HG03135 (cell line): ENCODE data around the gene TBC1D1.
"Not testable (repeated sequence)": the region's sequence is repeated elsewhere in the genome, so short reads cannot be mapped to it uniquely, and the experiment has no call there.

Source experiments
- ATAC-seq: cut with Tn5 transposase; IDR thresholded peaks from one replicate; pipeline ENCODE4 v1.9.1; 2021; ENCODE audit warnings: mild to moderate bottlenecking, moderate library complexity; ENCODE audit not compliant: unreplicated experiment

The TBC1D1 gene

GRCh38 chr4:37923089-37923488 lies 32.2 kb downstream of the TBC1D1 start:
- ATAC-seq, result not testable (repeated sequence)

- no peak for ATAC-seq
Observed at GRCh38 chr4:37924946-37925345, 34.1 kb downstream of the TBC1D1 start.

GRCh38 chr4:37927434-37927833 lies 36.5 kb downstream of the TBC1D1 start:
- ATAC-seq, result no peak

GRCh38 chr4:37928426-37929416 lies 37.8 kb downstream of the TBC1D1 start:
- ATAC-seq, result no peak

- no peak for ATAC-seq
Observed at GRCh38 chr4:37934096-37934495, 43.2 kb downstream of the TBC1D1 start.

- no peak for ATAC-seq
Observed at GRCh38 chr4:37934609-37935008, 43.7 kb downstream of the TBC1D1 start.

GRCh38 chr4:37935026-37935425 lies 44.1 kb downstream of the TBC1D1 start:
- ATAC-seq, result no peak

GRCh38 chr4:37936889-37937498 lies 46.1 kb downstream of the TBC1D1 start:
- ATAC-seq, result no peak

- no peak for ATAC-seq
Observed at GRCh38 chr4:37938208-37938607, 47.3 kb downstream of the TBC1D1 start.

- no peak for ATAC-seq
Observed at GRCh38 chr4:37946503-37947179, 55.8 kb downstream of the TBC1D1 start.

GRCh38 chr4:37948542-37948941 lies 57.7 kb downstream of the TBC1D1 start:
- ATAC-seq, result no peak

- ATAC-seq, result no peak
Observed at GRCh38 chr4:37949636-37950426, 58.9 kb downstream of the TBC1D1 start.

- ATAC-seq, result no peak
Observed at GRCh38 chr4:37951461-37952352, 60.8 kb downstream of the TBC1D1 start.

GRCh38 chr4:37953156-37953555 lies 62.3 kb downstream of the TBC1D1 start:
- ATAC-seq, result no peak

GRCh38 chr4:37953620-37954293 lies 62.9 kb downstream of the TBC1D1 start:
- ATAC-seq, result no peak

GRCh38 chr4:37956941-37957340 lies 66.1 kb downstream of the TBC1D1 start:
- no peak for ATAC-seq

- ATAC-seq, result no peak
Observed at GRCh38 chr4:37958932-37959331, 68.0 kb downstream of the TBC1D1 start.

GRCh38 chr4:37960098-37960497 lies 69.2 kb downstream of the TBC1D1 start, which contains the start of gene PTTG2:
Gene PTTG2 (plus strand): TSS chr4:37960398. CDS start chr4:37960435, 37 bp downstream.
- no peak for ATAC-seq
